HEK293T (cell line): Measurements from ENCODE around the gene ZNF674.

Experiments
- FOXM1 ChIP-seq: fragments of 450-650 bp; IDR thresholded peaks from 2 replicates; pipeline ENCODE4 v1.6.1; 2017; ENCODE audit warnings: mild to moderate bottlenecking, borderline replicate concordance
- NFRKB ChIP-seq: fragments of 450-650 bp; IDR thresholded peaks from 2 replicates; pipeline ENCODE4 v1.6.1; 2016; ENCODE audit warnings: mild to moderate bottlenecking, moderate library complexity
- TARDBP ChIP-seq: fragments of 450-650 bp; IDR thresholded peaks from 2 replicates; pipeline ENCODE4 v1.6.1; 2016

DNA sequence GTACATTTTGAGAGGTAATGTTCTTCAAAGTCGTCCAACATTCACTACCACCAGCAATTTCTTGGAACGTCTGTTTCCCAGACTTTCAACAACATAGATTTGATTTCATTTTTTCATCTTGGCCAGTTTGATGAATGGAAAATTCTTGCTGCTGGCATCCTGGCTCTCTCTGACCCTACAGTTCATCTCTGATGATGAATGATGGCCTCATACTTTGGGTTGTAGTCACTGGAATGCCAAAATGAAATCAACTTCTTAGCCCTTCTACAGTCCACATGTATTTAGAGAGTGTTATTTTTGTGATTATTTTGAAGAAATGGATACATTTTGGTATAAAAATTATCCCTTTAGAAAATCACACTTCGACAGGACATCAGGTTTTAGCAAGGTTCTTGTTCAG lies 37.1 kb upstream of the ZNF674 start:
- TF ChIP-seq TARDBP (no peak), FOXM1 (no peak), NFRKB (no peak)
